KG1 (cell line): Measurements from ENCODE around the gene ROR2.
A peak's percentile ranks its signal among the peaks of the same experiment; 100 is the strongest.
"Not testable (repeated sequence)": the region's sequence is repeated elsewhere in the genome, so short reads cannot be mapped to it uniquely, and the experiment has no call there.

ENCODE experiments used
- DNase-seq: peaks from one replicate; lab custom pipeline; 2025; lab: John Stamatoyannopoulos, UW

ROR2 gene

DNA sequence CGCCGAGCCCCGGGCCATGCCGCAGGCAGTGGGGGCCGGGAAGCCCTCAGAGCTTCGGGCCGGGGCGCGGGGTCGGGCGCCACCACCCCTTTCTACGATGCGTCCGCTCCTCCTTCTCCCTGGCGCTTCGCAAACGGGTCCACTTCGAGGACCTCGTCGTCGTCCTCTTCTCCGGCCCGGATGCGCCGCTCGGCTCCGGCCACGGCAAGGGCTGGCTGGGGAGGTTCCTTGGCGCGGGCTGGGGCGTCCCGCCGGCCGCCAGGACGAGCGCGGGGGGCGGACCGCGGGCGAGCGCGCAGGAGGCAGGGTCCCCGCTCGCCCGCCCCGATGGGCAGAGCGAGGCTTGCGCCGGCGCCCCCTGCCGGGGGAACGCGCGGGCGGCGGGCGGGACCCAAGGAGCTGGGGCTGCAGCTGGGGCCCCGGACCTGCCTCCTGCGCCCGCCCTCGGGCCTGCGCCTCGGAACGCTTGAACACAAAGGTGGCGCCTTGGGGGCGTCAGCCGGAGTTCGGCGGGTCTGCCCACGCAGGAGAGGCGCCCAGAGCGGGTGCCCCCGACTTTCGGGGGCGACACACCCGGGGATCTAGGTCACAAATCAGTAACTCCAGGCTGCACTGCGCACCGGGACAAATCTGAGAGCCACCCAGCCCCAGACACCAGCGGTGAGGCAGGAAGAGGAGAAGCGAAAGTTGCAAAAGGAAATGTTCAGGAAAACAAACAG is at the start of gene ROR2:
Gene ROR2 (minus strand): TSS at position 283 of the 719 bp plus-strand sequence.
- peak; percentile 13 for DNase-seq

DNA sequence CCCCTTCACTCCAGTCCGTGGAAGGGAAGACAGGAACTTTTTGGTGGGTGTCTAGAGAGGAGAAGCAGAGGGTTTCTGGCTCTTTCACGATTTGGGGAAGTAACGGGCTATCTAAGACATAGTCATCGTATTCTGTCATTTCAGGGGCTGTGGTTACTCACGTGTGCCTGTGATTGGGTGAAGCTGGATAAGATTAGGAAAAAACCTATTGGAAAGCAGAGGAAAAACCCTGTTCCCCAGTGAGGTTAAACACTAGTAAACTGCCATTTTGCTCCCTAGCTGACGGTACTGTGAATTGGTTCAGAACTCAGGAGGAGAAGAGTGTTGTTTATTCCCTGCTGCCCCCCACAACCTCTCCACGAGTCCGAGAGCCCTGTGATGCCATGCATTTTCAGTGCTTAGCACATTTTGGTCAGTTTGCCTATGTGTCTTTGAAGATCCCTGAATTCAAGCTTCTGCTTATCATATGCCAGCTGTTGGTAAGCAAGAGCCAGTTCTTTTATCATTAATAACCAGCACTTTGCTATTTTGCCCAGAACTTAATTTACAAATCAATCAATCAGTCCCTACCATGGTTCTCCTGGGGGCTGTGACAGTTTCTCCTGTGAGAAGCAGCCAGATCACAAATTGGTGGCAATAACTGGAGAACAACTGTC is 45.1 kb upstream of the ROR2 start:
- DNase-seq = no peak

DNA sequence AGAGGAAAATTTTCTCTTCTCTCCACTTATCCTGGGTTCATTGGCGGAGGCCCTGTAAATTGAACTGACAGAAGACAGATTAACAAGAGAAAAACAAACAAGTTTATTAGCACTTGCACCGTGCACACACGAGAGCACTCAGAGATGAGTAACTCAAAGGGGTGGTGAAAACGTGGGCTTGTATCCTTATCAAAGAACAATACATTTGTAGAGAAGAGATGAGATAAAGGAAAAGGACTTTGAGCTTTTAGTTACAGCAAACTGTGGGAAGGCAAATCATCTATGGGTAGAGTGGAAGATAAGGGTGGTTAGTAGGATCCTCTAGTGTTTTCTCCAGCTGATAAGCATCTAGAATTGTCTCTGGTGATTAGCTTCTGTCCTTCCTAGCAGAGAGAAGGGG is 44.4 kb upstream of the ROR2 start:
- no peak for DNase-seq

GRCh38 chr9:91992461-91993041 is 42.5 kb upstream of the ROR2 start:
- no peak for DNase-seq

DNA sequence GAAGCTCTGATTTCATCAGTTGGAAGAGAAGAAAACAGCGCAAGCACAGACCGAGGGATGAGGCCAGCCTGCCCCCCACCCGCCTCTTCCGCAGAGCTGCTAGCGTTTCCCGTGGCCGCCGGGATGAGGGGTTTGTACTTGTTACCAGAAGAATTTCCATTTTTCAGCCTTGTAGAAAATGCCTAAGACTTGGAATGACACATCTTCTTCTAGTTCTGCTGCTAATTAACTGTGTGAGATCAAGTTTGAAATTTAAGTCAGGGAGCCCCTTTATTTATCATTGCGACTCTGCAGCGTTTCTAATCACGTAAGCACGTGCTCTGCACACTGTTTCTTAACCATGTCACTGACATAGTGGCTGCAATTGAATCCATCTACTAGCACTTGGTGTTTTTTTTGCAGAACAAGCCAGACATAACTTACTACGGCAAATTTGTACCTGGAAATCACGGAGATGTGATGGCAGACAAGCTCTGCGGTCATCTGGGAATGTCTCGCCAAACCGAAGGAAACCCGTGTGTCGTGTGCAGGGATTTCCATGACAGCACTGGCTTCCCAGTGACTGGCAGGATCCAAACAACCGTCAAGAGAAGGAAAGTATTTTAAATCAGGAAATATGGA is 41.8 kb upstream of the ROR2 start:
- no peak for DNase-seq

- no peak for DNase-seq
Observed at GRCh38 chr9:91986248-91986647, 36.2 kb upstream of the ROR2 start.

GRCh38 chr9:91985692-91986091 is 35.7 kb upstream of the ROR2 start:
- DNase-seq = no peak

DNA sequence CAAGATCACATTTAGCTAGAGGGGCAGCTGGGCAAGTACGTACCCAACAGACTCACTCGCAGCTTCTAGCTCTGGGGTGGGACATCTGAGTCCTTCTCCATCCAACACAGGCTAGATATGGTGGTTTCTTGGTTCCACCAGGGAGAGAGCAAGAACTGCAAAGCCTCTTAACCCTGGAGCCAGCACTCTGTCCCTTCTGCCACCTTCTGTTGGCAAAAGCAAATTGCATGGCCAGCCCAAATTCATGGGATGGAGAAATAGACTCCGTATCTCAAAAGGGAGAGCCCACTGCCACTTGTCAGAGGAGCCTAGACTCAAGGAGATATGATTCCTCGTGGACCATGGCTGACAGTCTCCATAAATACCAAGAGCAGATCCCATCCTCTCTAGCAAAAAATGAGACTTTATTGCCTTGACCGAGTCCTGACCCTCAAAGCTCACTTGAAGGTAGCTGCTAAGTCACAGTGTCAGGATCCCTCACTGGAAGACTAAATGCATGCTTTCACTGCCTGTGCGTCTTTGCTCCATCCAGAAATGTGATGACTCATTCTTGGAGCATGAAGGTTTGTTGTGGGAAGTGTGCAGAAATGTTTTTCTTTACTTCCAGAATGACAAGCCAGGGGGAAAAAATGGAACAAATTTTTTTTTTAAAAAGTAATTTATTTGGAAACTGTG is 28.8 kb upstream of the ROR2 start:
- no peak for DNase-seq

DNA sequence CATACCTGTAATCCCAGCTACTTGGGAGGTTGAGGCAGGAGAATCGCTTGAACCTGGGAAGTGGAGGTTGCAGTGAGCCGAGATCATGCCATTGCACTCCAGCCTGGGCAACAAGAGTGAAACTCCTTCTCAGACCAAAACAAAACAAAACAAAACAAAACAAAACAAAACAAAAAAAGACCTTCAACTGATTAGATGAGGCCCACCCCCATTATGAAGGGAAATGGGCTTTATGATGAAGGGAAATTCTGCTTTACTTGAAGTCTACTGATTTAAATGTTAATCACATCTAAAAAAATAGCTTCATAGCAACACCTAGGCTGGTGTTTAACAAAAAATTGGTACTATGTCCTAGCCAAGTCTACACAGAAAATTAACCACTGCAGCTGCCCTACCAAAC is 25.2 kb upstream of the ROR2 start:
- DNase-seq = not testable (repeated sequence)

DNA sequence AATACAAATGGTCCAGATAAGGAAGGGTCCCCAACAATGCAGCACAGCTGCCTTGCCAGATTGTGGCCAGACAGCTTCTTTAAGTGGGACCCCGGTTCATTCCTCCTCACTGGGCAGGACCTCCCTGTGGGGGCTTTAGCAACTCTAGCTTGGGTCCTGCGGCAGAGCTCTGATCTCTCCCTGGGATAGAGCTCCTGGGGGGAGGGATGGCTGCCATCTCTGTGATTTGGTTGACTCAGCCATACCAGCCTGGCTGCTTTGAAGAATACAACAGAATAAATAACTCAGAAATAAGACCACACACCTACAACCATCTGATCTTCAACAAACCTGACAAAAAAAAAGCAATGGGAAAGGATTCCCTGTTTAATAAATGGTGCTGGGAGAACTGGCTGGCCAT is 22.7 kb upstream of the ROR2 start:
- DNase-seq = no peak

DNA sequence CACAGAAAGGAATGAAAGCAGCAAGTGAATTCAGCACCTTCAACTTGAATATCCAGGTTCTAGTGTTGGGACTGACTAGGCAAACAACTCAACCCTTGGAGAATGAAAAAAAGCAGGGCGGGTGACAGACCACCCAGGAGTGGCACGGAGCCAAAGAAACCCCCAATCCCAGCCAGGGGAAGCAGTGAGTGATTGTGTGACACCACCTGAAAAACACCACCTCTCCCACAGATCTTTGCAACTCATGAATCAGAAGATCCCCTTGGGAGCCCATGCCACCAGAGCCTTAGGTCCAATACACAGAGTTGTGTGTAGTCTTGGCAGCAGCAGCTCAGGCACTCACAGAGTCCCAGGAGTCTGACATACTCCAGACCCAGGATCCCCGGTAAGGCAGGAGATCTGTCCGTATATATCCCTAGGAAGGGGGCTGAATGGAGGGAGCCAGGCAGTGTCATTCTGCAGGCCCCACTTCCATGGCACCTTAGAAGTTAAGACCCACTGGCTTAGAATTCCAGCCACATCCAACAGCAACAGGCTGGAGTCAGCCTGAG is 22.1 kb upstream of the ROR2 start:
- DNase-seq = no peak

DNA sequence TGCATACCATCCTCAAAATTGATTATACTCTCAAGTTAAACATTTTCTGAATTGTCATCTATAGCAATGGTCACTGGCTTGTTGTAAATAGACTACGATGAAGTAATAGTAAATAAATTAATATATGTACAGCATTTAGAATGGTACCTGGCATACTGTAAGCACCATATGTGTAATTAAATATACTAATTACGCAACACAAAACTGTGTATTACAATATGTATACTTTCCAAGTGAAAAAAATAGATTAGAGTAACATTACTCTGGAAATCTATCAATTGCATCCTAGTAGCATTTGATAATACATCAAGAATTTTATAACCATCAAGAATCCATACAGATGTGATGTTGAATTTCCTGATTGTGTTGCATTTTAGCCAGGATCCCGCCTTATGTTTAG is 17.2 kb upstream of the ROR2 start:
- no peak for DNase-seq

- DNase-seq = no peak
Observed at GRCh38 chr9:91966503-91966902, 16.5 kb upstream of the ROR2 start.

DNA sequence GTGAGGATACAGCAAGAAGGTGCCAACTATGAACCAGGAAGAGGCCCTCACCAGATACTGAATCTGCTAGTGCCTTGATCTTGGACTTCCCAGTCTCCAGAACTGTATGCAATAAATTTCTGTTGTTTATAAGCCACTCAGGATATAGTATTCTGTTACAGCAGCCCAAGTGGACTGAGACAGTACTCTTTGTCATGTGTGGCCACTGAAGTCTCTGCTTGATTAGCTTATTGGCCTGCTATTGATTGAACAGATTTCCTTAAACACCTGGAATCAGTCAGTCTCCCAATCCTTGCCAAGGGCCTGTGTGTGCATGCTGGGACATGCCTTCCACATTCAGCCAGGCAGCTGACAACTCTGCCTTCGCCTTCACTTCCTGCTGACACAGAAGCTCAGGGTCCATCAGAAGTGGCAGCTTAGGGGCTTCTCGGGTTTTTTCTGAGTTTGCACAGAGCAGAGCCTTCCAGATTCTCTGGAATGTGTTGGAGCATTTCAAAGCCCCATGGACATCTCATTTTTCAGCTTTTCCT is 13.7 kb upstream of the ROR2 start:
- DNase-seq = no peak

DNA sequence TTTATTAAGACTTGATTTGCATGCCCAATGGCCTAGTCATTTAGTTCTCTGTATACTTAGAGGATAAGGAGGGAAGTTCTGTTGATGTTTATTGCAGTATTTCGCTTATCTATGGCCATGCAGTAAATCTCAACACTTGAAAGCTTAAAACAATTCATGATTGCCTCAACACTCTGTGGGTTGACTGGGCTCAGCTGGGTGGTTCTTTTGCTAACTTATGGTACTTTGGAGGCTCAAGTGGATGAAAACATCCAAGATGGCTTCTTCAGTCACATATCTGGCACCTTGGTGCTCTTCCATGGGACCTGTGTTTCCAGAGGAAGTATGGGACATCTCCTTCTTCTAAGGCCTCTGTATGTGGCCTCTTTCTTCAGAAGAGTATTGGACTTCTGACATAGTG is 10.3 kb upstream of the ROR2 start:
- DNase-seq = no peak

- DNase-seq = no peak
Observed at GRCh38 chr9:91958174-91958573, 8.1 kb upstream of the ROR2 start.

DNA sequence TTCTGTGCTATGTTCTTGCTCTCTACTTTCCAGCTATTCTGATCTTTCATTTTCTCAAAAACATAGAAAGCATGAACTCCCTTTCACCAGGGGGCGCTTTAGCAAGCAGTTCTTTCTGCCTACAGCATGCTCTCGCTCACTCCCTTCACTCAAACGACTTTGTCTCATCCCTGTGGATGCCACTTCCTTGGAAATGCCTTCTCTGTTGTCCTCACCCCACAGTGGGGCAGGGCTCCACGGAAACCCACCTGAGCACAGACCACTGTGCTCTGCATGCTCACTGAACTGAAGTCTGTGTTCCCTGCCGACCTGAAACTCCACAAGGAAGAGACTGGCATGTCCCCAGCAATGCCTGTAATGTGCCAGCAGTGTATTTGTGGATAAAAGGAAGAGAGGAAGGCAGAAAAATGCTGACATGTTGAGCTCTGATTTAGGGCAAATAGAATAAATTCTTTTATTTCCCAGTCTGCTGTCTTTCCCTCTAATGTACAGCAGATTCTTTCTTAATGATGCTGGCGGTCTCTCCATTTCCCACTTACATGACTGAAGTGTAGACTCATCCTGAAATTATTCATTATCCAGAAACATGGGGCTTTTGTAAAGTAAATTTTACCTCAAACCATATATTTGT is 4.9 kb upstream of the ROR2 start:
- no peak for DNase-seq

- no peak for DNase-seq
Observed at GRCh38 chr9:91953718-91954117, 3.7 kb upstream of the ROR2 start.

DNA sequence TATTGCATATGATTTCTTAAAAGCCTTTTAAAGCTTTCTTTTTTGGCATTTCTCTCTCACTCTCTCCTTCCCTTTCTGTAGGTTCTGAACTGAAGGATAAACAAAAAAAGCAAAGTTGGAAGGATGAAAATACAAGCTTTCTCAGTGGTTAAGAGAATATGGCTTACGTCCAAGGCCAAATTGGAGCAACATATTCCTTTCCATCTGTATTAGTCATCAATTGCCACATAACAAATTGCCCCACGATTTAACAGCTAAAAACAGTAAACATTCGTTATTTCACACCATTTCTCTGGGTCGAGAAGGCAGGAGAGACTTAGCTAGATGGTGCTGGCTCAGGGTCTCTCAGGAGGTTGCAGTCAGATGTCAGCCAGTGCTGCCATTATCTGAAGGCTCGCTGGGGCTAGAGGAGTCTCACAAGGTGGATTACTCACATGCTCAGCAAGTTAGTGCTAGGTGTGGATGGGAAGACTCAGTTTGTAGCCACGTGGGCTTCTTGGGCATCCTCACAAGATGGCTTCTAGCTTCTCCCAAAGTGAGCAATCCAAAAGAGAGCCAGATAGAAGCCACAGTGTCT is 2.0 kb upstream of the ROR2 start:
- DNase-seq = no peak

GRCh38 chr9:91949392-91949945 is 559 bp downstream of the ROR2 start:
- DNase-seq = no peak
